HG02884 (cell line): ENCODE measurements around the gene CTDSP2.
"Not testable (repeated sequence)": the region's sequence is repeated elsewhere in the genome, so short reads cannot be mapped to it uniquely, and the experiment has no call there.

Experiments
- ATAC-seq: cut with Tn5 transposase; IDR thresholded peaks from one replicate; pipeline ENCODE4 v1.9.1; 2021; ENCODE audit warnings: mild to moderate bottlenecking, moderate library complexity; ENCODE audit not compliant: unreplicated experiment

The CTDSP2 gene

GRCh38 chr12:57853864-57854556 lies 7.5 kb upstream of the CTDSP2 start:
- no peak for ATAC-seq

- no peak for ATAC-seq
These were observed 6.3 kb upstream of the CTDSP2 start for GRCh38 chr12:57852620-57853500.

GRCh38 chr12:57852200-57852599 lies 5.7 kb upstream of the CTDSP2 start:
- no peak for ATAC-seq

- ATAC-seq = no peak
These were observed 5.0 kb upstream of the CTDSP2 start for GRCh38 chr12:57851552-57851951.

- peak; percentile 39 for ATAC-seq
These were observed 4.4 kb upstream of the CTDSP2 start for GRCh38 chr12:57850854-57851430.

- ATAC-seq = not testable (repeated sequence)
These were observed 2.9 kb upstream of the CTDSP2 start for GRCh38 chr12:57849447-57849846.

- no peak for ATAC-seq
These were observed 2.5 kb upstream of the CTDSP2 start for GRCh38 chr12:57849035-57849434.

GRCh38 chr12:57848208-57848607 lies 1.7 kb upstream of the CTDSP2 start:
- ATAC-seq = no peak

GRCh38 chr12:57846285-57846576 lies 298 bp downstream of the CTDSP2 start:
- ATAC-seq = peak; percentile 2

- ATAC-seq = peak; percentile 14
These were observed 848 bp downstream of the CTDSP2 start for GRCh38 chr12:57845478-57846284.

- ATAC-seq = peak; percentile 14
These were observed 1.6 kb downstream of the CTDSP2 start for GRCh38 chr12:57844709-57845477.

- no peak for ATAC-seq
These were observed 3.9 kb downstream of the CTDSP2 start for GRCh38 chr12:57842342-57843294.

- ATAC-seq = no peak
These were observed 5.1 kb downstream of the CTDSP2 start for GRCh38 chr12:57841445-57841844.

GRCh38 chr12:57840726-57841125 lies 5.8 kb downstream of the CTDSP2 start:
- ATAC-seq = no peak

GRCh38 chr12:57839996-57840395 lies 6.5 kb downstream of the CTDSP2 start:
- no peak for ATAC-seq

GRCh38 chr12:57838594-57839302 lies 7.8 kb downstream of the CTDSP2 start:
- no peak for ATAC-seq

GRCh38 chr12:57837864-57838562 lies 8.5 kb downstream of the CTDSP2 start:
- ATAC-seq = no peak
